Kidney (tissue), 14 donors: ENCODE data around the gene SCN2B. TPM values are rescaled to one million over a fixed set of nuclear protein-coding genes. Genes with fewer than 3 reads are reported as not detected.

Experiments used
- DNase-seq, 5 donors: peaks; one replicate each; pipeline ENCODE4 v3.0.0-alpha.2; 2013 to 2020
- FAIRE-seq: peaks from 2 replicates; lab custom pipeline; 2012; peaks lifted over from hg19 to GRCh38; lab: Jason Lieb, UNC
- H3K27ac ChIP-seq, 2 donors: one replicate each; pipeline ENCODE4 v1.7.0; 2013; ENCODE audit warnings: low read depth in 2 of 2, low read length in 2 of 2, inconsistent platforms in 1 of 2
- H3K27me3 ChIP-seq: one replicate; pipeline ENCODE4 v1.7.1; 2013; ENCODE audit warnings: low read length, inconsistent platforms; ENCODE audit not compliant: control insufficient read depth, insufficient read depth
- H3K36me3 ChIP-seq, 3 donors: one replicate each; pipeline versions ENCODE4 v1.7.0 to v1.7.1; 2013; ENCODE audit warnings: low read length in 3 of 3, control low read depth in 1 of 3, inconsistent platforms in 1 of 3; ENCODE audit not compliant: insufficient read depth in 3 of 3, control insufficient read depth in 2 of 3
- H3K4me1 ChIP-seq, 3 donors: one replicate each; pipeline versions ENCODE4 v1.7.0 to v1.7.1; 2013; ENCODE audit warnings: low read length in 3 of 3, inconsistent platforms in 1 of 3, low read depth in 1 of 3; ENCODE audit not compliant: control insufficient read depth in 2 of 3, insufficient read depth in 2 of 3
- H3K4me3 ChIP-seq, 3 donors: one replicate each; pipeline versions ENCODE4 v1.7.0 to v1.8.1; 2013; ENCODE audit warnings: low read length in 3 of 3, control low read depth in 1 of 3, inconsistent platforms in 1 of 3
- H3K9ac ChIP-seq, 3 donors: one replicate each; pipeline versions ENCODE4 v1.7.0 to v1.7.1; 2013; ENCODE audit warnings: low read length in 3 of 3, control low read depth in 1 of 3, inconsistent platforms in 1 of 3
- H3K9me3 ChIP-seq, 3 donors: one replicate each; pipeline versions ENCODE4 v1.7.0 to v1.7.1; 2013; ENCODE audit warnings: low read length in 3 of 3, control low read depth in 1 of 3, inconsistent platforms in 1 of 3; ENCODE audit not compliant: control insufficient read depth in 2 of 3, insufficient read depth in 1 of 3
- CTCF ChIP-seq: IDR thresholded peaks from 3 replicates; pipeline ENCODE4 v1.5.1; 2012; ENCODE audit warnings: mild to moderate bottlenecking, moderate library complexity, borderline replicate concordance; ENCODE audit not compliant: insufficient read depth; ENCODE audit errors: extremely low read depth
- intact Hi-C: fragments of 100-400 bp; cut with DNase I; formaldehyde crosslinking; loops from one replicate; pipeline ENCODE4 v1.11.1; 2022
- polyA plus RNA-seq: library from polyadenylated mRNA; stranded (reverse); fragments of 350-450 nt; fragmentation: Illumina TruSeq; extraction: RNeasy Lipid Tissue Mini Kit (QIAGEN cat#74804); gene quantifications from one replicate; pipeline ENCODE4 v1.2.3, GENCODE V29; 2014; ENCODE audit warnings: low read depth, low replicate concordance; ENCODE audit not compliant: insufficient read depth
- total RNA-seq: library from RNA; stranded (reverse); fragmentation: NEBNext Ultra II Directional; extraction: Animal tissue kit (Norgen Biotek cat#: 25700); gene quantifications from one replicate; pipeline ENCODE4 v1.2.1, GENCODE V29; 2021
- donor health status: control.
- donor health status: control.
- donor health status: control.
- donor health status: control.
- donor health status: control.
- donor health status: DM: yes; HTN: yes; CAD: no.
- donor health status: Normal renal cell carcinoma (clear cell type).

Gene SCN2B
- total and polyA plus RNA-seq, 2 donors from 2014 or later, result 0.25 to 0.54 TPM

- no peak for FAIRE-seq
- intact Hi-C loops, result no loop called here
- Histone ChIP-seq H3K9me3 (no peaks in the 10 kb centered on the region), H3K27ac (no peak overlapping the region), H3K9ac (no peak overlapping the region), H3K4me1 (no peaks in the 10 kb centered on the region), H3K27me3 (no peaks in the 10 kb centered on the region), H3K36me3 (no peaks in the 10 kb centered on the region), H3K4me3 (no peak overlapping the region)
- no peak for DNase-seq
- no peak for TF ChIP-seq CTCF
These were observed 8.1 kb downstream of the SCN2B start for GRCh38 chr11:118168316-118168715.

DNA sequence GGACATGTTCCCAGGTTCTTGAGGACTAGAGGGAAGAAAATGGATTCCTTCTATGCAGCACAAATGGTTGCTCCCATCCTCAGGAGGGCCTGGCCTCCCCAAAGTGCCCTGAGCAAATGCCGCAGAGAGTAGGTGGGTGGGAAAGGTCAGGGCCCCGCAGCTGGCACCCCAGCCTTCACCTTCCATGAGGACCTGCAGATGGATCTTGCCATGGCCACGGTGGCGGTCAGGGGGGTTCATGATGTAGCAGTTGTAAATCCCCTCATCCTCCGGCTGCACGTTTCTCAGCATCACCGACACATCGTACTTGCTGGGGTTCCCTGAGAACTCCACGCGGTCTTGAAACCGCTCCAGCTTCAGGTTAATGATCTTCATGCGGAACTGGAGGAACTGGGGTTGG, 8.5 kb downstream of the SCN2B start:
- Histone ChIP-seq H3K4me3 (no peak overlapping the region), H3K27ac (no peak overlapping the region), H3K9ac (no peak overlapping the region), H3K27me3 (no peaks in the 10 kb centered on the region), H3K4me1 (no peaks in the 10 kb centered on the region), H3K36me3 (no peaks in the 10 kb centered on the region), H3K9me3 (no peaks in the 10 kb centered on the region)
- no peak for TF ChIP-seq CTCF
- DNase-seq (no peak), FAIRE-seq (no peak)
- intact Hi-C loops, result no loop called here

GRCh38 chr11:118167253-118167652, 9.2 kb downstream of the SCN2B start:
- TF ChIP-seq CTCF, result no peak
- intact Hi-C loops, result no loop called here
- Histone ChIP-seq H3K27me3 (no peaks in the 10 kb centered on the region), H3K4me3 (no peak overlapping the region), H3K9ac (no peak overlapping the region), H3K9me3 (no peaks in the 10 kb centered on the region), H3K27ac (no peak overlapping the region), H3K36me3 (no peaks in the 10 kb centered on the region), H3K4me1 (no peaks in the 10 kb centered on the region)
- FAIRE-seq (no peak), DNase-seq (no peak)

DNA sequence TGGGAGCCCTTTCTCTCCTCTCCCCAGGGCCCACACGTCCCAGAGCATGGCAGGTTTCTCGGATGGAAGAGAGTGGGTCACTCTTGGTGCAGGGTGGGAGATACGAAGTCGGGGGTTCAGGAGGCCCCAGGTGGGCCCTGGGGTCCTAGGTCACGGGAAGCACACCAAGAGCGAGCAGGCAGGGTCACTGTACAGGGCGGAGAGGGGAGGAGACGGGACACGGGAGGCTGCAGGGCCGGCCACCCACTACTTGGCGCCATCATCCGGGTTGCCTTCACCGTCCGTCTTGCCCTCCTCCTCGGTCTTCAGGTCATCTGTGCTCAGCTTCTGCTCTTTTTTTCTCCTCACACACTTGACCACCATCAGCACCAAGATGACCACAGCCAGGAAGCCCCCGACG, 9.8 kb downstream of the SCN2B start:
- no peak overlapping the region for H3K27ac ChIP-seq
- no peaks in the 10 kb centered on the region for H3K9me3 ChIP-seq
- FAIRE-seq (no peak), DNase-seq (no peak)
- no peaks in the 10 kb centered on the region for H3K27me3 ChIP-seq
- TF ChIP-seq CTCF, result no peak
- H3K36me3 ChIP-seq, result no peaks in the 10 kb centered on the region
- no peak overlapping the region for H3K4me3 ChIP-seq
- intact Hi-C loops, result no loop called here
- no peaks in the 10 kb centered on the region for H3K4me1 ChIP-seq
- no peak overlapping the region for H3K9ac ChIP-seq
